ENCODE results near the gene ASTN2. TPM values are rescaled to one million over a fixed set of nuclear protein-coding genes. Genes with fewer than 3 reads are reported as not detected.
A peak's percentile ranks its signal among the peaks of the same experiment; 100 is the strongest.

The ASTN2 gene
- total and polyA plus RNA-seq, 2 experiments from 2014 or later, result 5.8 to 7.5 TPM

- peak overlapping the region; percentile 65 for H3K4me2 ChIP-seq (ENCODE audit: unreplicated experiment)
- no peaks in the 10 kb centered on the region for H4K20me1 ChIP-seq (ENCODE audit: insufficient read depth)
- DNase-seq, result peak; percentile 78
- no peaks in the 10 kb centered on the region for H3K79me2 ChIP-seq (ENCODE audit: insufficient read depth)
- H3K9me2 ChIP-seq (ENCODE audit: insufficient read depth), result no peaks in the 10 kb centered on the region
- TF ChIP-seq EZH2 (IDR thresholded peaks at IDR 0.05; ENCODE audit: insufficient read depth, poor library complexity, severe bottlenecking) (no peak), EZH2phosphoT487 (IDR thresholded peaks at IDR 0.05; ENCODE audit: insufficient read depth, low read depth) (no peak)
- H3K9ac ChIP-seq, result no peak overlapping the region
- peak overlapping the region; percentile 33 for H3K27ac ChIP-seq
- no peaks in the 10 kb centered on the region for H3K9me3 ChIP-seq (ENCODE audit: low read depth)
- no peak overlapping the region for H2AFZ ChIP-seq
- H3K4me1 ChIP-seq (ENCODE audit: insufficient read depth), result peaks cover 30% of the 10 kb centered on the region
- in situ Hi-C loops (cut with MboI), result no loop called here
- no peak overlapping the region for H3K4me3 ChIP-seq
- no peaks in the 10 kb centered on the region for H3K27me3 ChIP-seq (replicated peaks; ENCODE audit: insufficient read depth)
- H3K36me3 ChIP-seq (ENCODE audit: low read depth), result no peaks in the 10 kb centered on the region
- peaks cover 38% of the 10 kb centered on the region for H3F3A ChIP-seq (ENCODE audit: insufficient read depth)
Observed at GRCh38 chr9:116639251-116639741, 775.6 kb downstream of the ASTN2 start.

- no peak overlapping the region for H3K4me3 ChIP-seq
- peaks cover 39% of the 10 kb centered on the region for H3K4me1 ChIP-seq (ENCODE audit: insufficient read depth)
- H2AFZ ChIP-seq, result no peak overlapping the region
- in situ Hi-C loops (cut with MboI), result no loop called here
- no peaks in the 10 kb centered on the region for H3K79me2 ChIP-seq (ENCODE audit: insufficient read depth)
- TF ChIP-seq EZH2phosphoT487 (IDR thresholded peaks at IDR 0.05; ENCODE audit: insufficient read depth, low read depth) (no peak), EZH2 (IDR thresholded peaks at IDR 0.05; ENCODE audit: insufficient read depth, poor library complexity, severe bottlenecking) (no peak)
- no peaks in the 10 kb centered on the region for H3K9me3 ChIP-seq (ENCODE audit: low read depth)
- no peaks in the 10 kb centered on the region for H3K27me3 ChIP-seq (replicated peaks; ENCODE audit: insufficient read depth)
- H3F3A ChIP-seq (ENCODE audit: insufficient read depth), result peaks cover 51% of the 10 kb centered on the region
- no peaks in the 10 kb centered on the region for H4K20me1 ChIP-seq (ENCODE audit: insufficient read depth)
- H3K27ac ChIP-seq, result no peak overlapping the region
- H3K9ac ChIP-seq, result no peak overlapping the region
- H3K9me2 ChIP-seq (ENCODE audit: insufficient read depth), result no peaks in the 10 kb centered on the region
- H3K36me3 ChIP-seq (ENCODE audit: low read depth), result no peaks in the 10 kb centered on the region
- WGBS, 2 experiments (ENCODE audit: low coverage in 1 of 2, low lambda C conversion rate in 2 of 2, missing lambda C conversion rate in 2 of 2), result 91 to 92% methylated on average over 2 of the region's 2 CpGs
- no peak for DNase-seq
- H3K4me2 ChIP-seq (ENCODE audit: unreplicated experiment), result no peak overlapping the region
Observed at GRCh38 chr9:116635908-116636307, 778.9 kb downstream of the ASTN2 start.

- Histone ChIP-seq H2AFZ (no peak overlapping the region), H3K4me1 (ENCODE audit: insufficient read depth) (peaks cover 20% of the 10 kb centered on the region), H3F3A (ENCODE audit: insufficient read depth) (peaks cover 24% of the 10 kb centered on the region), H4K20me1 (ENCODE audit: insufficient read depth) (no peaks in the 10 kb centered on the region), H3K9me2 (ENCODE audit: insufficient read depth) (no peaks in the 10 kb centered on the region), H3K4me2 (ENCODE audit: unreplicated experiment) (peak overlapping the region; percentile 68), H3K9me3 (ENCODE audit: low read depth) (no peaks in the 10 kb centered on the region), H3K27ac (peak overlapping the region; percentile 82), H3K9ac (peak overlapping the region; percentile 37), H3K79me2 (ENCODE audit: insufficient read depth) (no peaks in the 10 kb centered on the region), H3K27me3 (replicated peaks; ENCODE audit: insufficient read depth) (0 out of 2 replicates have a peak, but pooled peaks cover 2% of the 10 kb centered on the region), H3K4me3 (peak overlapping the region; percentile 46), H3K36me3 (ENCODE audit: low read depth) (no peaks in the 10 kb centered on the region)
- 0 to 2% methylated on average over 6 of the region's 6 CpGs for WGBS, 2 experiments (ENCODE audit: low coverage in 1 of 2, low lambda C conversion rate in 2 of 2, missing lambda C conversion rate in 2 of 2)
- DNase-seq, result peak; percentile 81
- in situ Hi-C loops (cut with MboI), result no loop called here
- TF ChIP-seq EZH2phosphoT487 (IDR thresholded peaks at IDR 0.05; ENCODE audit: insufficient read depth, low read depth), result peak; percentile 79; the same call in 1 of the 2 replicates
- no peak for TF ChIP-seq EZH2 (IDR thresholded peaks at IDR 0.05; ENCODE audit: insufficient read depth, poor library complexity, severe bottlenecking)
Observed at GRCh38 chr9:116632990-116633838, 781.6 kb downstream of the ASTN2 start.

- no peaks in the 10 kb centered on the region for H3K79me2 ChIP-seq (ENCODE audit: insufficient read depth)
- in situ Hi-C loops (cut with MboI), result no loop called here
- H3K27ac ChIP-seq, result no peak overlapping the region
- H3K4me3 ChIP-seq, result no peak overlapping the region
- no peak overlapping the region for H3K9ac ChIP-seq
- H3K36me3 ChIP-seq (ENCODE audit: low read depth), result no peaks in the 10 kb centered on the region
- TF ChIP-seq EZH2phosphoT487 (IDR thresholded peaks at IDR 0.05; ENCODE audit: insufficient read depth, low read depth) (no peak), EZH2 (IDR thresholded peaks at IDR 0.05; ENCODE audit: insufficient read depth, poor library complexity, severe bottlenecking) (no peak)
- H4K20me1 ChIP-seq (ENCODE audit: insufficient read depth), result no peaks in the 10 kb centered on the region
- WGBS, 2 experiments (ENCODE audit: low coverage in 1 of 2, low lambda C conversion rate in 2 of 2, missing lambda C conversion rate in 2 of 2), result 89 to 91% methylated on average over 3 of the region's 3 CpGs
- peaks cover 7% of the 10 kb centered on the region; the same call in 1 of the 2 replicates for H3K27me3 ChIP-seq (replicated peaks; ENCODE audit: insufficient read depth)
- peaks cover 20% of the 10 kb centered on the region for H3K4me1 ChIP-seq (ENCODE audit: insufficient read depth)
- DNase-seq, result no peak
- peaks cover 21% of the 10 kb centered on the region for H3F3A ChIP-seq (ENCODE audit: insufficient read depth)
- H3K4me2 ChIP-seq (ENCODE audit: unreplicated experiment), result no peak overlapping the region
- no peaks in the 10 kb centered on the region for H3K9me2 ChIP-seq (ENCODE audit: insufficient read depth)
- no peaks in the 10 kb centered on the region for H3K9me3 ChIP-seq (ENCODE audit: low read depth)
- no peak overlapping the region for H2AFZ ChIP-seq
Observed at GRCh38 chr9:116629634-116630033, 785.2 kb downstream of the ASTN2 start.

Data from GM23248 (cell line).